Stimulated activated CD4-positive, alpha-beta T cell treated with anti-CD3 and anti-CD28 coated beads, Interleukin-4, amount 100 ng/mL, for 4 hours (primary cell): ENCODE measurements around the gene CDH4.
"Not testable (repeated sequence)": the region's sequence is repeated elsewhere in the genome, so short reads cannot be mapped to it uniquely, and the experiment has no call there.

Source experiments
- DNase-seq, 2 experiments: peaks; one replicate each; pipeline ENCODE4 v3.0.0-alpha.2; 2020

CDH4 gene

DNA sequence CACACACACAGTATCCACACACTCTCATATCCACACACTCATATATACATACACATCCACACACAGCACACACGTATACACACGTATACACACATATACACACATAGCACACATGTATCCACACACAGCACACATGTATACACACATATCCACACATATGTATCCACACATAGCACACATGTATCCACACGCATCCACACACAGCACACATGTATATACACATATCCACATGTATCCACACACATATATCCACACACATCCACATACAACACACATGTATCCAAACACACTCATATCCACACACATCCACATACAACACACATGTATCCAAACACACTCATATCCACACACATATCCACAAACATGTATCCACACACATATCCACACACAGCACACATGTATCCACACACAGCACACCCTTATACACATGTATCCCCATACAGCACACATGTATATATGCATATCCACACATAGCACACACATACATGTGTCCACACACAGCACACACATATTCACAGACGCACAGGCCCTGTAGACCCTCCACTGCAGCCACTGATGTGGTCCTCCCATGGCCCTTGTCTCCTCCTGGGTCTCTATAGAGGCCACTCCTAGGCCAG is 172.1 kb downstream of the CDH4 start:
- no peak for DNase-seq

DNA sequence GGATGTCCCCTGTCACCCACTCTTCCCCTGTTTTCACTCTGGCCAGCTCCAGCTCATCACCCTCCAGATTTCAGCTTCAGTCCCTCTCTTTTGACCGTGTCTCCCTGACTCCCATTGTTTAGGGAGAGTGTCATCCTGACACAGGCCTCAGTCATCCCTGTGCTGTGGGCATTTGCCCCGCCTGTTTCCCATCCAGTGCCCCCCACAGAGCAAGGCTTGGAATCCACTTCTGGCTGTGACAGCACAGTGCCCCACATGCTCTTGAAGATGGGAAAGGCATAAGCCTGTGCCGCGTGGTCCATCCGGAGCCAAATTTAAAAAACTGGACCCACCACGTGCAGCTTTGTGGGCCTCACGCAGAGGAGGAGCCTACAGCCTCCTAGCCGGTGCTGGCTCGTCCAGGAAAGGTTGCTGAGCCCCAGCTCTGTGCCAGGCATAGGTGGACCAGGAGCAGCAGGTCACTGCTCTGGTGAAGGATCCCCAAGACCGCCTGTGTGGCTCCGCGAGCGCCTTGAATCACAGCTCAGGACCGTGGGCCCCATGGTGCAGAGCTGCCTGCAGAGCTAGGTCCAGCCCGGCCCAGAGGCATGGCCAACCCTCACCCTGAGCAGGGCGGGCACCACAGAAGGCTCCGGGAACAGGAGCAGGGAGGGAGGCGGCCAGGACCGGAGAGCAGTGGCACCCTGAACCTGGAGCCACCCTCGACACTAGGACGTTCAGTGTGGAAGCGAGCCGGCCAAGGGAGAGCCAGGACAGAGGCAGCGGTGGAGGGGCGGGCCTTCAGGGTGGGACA is 172.8 kb downstream of the CDH4 start:
- DNase-seq, result no peak

DNA sequence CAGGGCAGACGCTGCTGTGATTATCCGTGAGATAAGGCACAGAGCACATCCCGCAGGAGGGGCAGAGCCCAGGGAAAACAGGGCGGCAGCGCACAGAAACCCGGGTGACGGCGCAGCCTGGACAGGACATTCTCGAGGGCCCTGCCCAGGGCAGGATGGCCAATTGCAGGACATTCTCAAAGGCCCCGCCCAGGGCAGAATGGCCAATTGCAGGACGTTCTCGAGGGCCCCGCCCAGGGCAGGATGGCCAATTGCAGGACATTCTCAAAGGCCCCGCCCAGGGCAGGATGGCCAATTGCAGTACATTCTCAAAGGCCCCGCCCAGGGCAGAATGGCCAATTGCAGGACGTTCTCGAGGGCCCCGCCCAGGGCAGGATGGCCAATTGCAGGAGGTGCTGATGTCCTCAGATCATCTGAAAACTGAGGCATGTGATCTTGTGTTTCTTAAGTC is 173.5 kb downstream of the CDH4 start:
- DNase-seq, result not testable (repeated sequence)

DNA sequence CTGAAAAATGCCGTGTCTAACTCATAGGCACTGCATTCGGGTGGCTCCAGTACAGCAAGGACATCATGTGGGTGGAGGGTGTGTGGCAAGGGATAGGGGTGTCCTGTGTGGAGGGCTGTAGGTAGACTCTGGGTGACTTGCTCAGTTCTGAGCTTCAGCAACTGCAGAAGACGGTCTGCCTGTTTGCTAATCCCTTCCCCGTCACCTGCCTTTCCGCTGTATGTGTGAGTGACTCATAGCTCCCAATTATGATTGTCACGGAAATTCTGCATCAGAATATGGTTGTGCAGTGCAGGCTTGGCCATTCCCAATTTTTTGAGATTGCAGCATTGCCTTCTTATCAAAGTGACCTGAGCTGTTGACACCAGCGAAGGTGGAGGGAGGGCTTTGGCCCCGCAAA is 174.3 kb downstream of the CDH4 start:
- DNase-seq, result no peak

DNA sequence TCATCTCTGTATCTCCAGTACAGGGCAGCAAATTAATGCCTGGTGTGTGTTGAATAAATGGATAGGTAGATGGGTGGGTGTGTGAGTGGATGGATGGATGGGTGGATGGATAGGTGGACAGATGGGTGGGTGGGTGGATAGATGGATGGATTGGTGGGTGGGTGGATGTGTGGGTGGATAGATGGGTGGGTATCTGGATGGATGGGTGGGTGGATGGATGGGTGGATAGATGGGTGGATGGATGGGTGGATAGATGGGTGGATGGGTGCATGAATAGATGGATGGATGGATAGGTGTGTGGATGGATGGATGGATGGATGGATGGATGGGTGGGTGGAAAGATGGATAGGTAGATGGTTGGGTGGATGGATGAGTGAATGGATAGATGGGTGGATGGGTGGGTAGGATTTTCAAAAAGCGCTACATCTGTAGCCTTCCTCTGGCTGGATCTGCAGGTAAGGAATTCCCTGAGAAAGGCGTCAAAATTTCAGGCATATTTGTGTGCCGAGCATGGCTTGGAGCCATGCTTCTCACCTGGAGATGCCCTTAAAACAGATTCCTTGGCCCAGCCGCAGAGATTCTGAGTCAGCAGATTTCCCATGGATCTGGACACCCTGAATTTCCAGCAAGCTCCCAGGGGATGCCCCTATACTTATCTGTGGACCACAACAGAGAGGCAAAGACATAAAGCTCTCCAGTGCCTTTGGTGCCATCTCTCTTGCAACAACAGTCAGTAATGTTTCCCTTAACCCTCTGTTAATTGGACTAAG is 177.6 kb downstream of the CDH4 start:
- DNase-seq, result no peak

DNA sequence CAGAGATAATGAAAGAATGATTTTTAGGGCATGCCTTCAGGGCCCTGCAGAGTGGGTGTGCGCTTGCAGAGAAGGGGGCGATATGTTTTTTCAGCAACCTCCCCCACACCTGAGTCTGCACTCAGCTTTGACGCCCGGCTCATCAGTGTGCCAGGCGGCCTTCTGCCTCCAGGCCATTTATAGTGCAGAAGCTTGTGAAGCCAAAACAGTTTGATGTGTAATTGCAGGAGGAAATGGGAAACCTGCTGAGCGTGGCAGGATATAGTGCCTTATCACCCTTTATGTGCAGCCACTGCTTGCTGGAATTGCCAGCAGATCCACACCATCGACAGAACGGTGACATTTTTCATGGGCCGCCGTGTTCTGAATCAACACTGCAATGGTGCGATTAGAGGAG is 178.2 kb downstream of the CDH4 start:
- DNase-seq, result no peak

DNA sequence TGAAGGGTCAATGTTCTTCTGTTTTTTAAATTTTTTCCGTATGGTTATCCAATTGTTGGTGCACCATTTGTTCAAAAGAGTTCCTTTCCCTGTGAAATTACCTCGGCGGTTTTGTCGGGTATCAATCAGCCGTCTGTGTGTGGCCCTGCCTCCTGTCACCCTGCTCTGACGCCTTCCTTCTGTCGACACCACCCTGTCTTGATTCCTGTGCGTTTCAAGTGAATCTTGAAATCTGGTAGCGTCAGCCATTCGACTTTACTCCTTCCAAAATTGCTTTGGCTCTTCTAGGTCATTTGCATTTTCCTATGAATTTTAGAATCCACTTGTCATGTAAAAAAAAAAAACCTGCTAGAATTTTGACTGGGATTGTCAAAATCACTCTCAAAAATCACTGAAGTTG is 181.1 kb downstream of the CDH4 start:
- DNase-seq, result no peak

DNA sequence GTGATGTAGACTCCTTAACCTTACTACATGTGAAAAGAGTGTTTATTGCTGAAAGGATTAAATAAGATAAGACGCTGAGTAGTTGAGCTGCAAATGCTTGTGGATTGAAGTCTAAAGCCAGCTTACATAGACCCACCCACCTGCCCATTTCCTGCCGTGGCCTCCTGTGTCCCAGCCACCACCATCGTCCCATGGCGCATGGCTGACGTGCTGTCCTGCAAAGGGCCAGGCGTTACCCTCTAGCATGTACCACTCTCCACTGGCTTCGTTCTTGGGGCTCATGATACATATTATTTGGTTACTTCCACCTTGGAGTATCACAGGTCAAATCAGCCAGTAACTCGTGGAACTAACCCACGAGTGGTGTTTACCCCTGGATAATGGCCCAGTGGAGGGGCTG is 181.8 kb downstream of the CDH4 start:
- no peak for DNase-seq

DNA sequence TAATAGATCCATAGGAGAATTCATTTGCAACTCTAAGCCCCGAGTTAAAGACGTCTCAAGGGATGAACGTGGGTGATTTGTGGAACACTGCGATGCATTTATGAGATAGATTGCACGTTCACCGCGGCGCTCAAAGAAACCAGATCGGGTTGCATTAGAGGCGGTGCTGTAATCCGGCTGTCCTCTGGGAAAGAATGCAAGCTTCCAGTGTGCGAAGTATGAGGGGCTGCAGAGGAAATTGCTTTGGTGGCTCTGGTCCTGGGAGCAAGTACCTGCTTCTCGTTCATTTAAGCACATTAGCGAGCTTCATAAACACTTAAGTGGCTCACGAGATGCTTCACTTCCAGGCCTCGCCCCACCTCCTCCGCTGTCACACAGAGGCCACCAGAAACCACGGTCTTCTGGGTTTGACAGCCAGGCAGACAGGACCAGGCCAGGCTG is 182.3 kb downstream of the CDH4 start:
- DNase-seq, result no peak

DNA sequence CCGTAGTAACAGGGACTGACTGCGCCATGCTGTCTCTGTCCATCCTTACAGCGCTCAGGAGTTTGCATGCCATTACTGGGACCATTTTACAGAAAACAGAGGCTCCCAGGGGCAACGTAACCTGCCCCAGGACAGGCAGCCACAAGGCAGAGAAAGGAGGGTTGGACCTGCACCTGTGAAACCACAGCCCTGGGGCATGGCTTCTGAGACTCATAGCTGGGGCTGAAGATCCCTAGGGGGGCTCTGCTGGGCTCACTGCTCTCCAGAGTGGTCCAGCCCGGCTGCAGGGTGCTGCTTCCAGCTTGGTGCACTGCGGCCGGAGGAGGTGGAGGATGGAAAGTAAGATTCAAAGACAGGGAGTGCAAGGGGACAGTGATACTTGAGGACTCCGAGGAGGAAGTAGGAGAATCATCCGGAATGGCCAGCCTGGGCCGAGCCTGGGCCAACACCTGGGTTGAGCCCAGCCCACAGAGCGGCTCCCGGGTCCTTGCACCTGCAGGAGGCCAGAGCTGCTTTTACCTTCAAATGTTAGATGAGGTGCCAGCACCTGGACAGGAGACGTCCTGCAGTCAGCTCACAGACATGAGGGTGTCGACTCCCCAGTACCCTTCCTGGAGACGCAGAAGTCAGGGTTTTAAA is 183.2 kb downstream of the CDH4 start:
- DNase-seq, result no peak

DNA sequence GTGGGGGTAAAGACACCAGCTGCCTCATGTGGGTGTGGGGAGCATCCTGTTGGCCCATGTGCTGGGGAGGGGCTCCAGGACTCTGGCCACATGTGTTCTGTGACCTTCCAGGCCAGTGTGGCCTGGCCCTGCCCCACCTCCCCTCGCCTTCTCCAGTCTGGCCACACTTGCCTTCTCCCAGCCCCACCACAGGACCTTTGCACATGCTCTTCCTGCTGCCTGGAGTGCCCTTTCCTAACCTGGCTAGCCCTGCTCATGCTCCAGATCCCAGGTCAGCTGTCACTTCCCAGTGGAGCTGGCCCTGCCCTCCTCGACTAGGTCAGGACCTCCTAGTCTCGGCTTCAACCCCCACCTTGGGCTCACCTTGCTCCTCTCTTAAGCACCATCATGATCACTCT is 183.8 kb downstream of the CDH4 start:
- DNase-seq, result no peak

DNA sequence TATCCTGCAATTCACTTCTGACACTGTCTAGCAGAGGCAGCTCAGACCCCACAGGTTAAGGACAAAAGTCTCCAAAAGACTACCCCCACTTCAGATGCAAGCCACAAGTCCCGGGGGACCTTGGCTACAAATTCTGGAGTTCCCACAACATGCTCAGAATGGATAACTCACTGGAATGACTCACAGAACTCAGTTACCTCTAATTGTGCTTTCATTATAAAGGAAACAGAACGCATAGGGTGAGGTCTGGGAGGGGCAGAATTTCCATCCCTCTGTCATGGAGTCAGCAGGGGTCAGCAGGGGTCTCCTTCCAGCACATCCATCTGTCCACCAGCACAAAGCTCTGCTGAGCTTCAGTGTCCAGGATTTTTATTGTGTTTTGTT is 184.2 kb downstream of the CDH4 start:
- no peak for DNase-seq

DNA sequence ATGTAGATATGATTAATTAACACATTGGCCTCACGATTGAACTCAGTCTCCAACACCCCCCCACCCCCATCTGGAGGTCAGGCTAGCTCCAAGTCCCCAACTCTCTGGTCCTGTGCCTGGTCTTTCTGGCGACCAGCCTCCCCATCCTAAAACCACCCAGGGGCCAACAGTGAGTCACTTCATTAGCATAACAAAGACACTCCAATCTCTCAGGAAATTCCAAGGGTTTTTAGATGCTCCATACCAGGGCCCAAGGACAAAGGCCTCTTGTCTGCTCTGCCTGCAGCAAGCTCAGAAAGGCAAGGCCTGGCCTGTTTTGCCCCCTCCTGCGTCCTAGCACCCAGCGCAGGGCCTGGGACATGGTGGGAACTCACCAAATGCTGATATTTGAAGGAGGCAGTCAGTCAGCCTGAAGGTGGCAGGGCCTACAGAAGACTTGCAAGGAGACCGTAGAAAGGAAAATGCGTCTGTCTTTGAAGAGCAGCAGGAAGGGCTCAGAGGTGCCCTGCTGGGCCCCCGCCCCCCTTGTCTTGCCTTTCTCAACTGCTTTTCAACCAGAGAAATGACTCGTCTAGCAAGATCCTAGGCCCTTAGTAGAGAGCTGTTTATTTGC is 184.7 kb downstream of the CDH4 start:
- no peak for DNase-seq

DNA sequence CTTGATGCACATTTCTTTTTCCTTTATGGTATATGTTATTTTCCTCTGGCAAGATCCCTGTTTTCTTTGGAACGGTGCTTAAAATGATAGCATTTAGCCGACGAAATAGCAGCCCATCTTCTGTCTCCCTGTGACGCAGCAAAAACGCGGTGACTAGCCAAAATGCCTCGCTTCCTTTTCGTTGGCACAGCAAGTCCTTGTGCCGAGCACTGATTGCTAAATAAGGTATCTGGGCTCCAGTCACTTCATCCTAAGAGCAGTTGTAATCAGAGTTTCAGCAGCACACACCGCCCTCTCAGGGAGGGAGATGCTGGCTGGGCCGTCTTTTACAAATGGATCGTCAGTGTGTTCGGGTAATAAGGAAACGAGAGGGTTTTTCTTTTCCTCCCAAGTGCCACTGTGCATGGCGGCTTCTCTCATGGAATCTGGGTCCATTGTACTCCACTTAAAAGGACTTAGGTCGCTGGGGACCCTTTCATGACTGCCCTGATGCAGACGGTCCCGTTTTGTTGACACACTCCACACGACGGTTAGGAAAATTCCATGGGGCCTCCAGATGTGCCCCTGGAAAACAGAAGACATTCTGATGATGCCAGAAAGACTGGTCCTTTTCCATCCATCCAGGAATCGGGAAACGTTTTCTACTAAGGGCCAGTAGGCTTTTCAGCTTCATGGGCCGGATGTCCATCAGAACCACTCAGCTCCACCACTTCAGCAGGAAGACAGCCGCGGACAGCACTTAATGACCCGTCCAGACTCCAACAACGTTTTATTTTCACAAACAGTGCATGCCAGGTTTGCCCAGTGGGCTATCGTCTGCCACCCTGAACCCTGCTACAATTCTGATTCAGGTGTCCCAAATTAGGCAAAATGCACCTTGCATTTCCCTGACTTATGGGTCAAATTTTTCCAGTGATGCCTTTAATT is 185.5 kb downstream of the CDH4 start:
- no peak for DNase-seq

DNA sequence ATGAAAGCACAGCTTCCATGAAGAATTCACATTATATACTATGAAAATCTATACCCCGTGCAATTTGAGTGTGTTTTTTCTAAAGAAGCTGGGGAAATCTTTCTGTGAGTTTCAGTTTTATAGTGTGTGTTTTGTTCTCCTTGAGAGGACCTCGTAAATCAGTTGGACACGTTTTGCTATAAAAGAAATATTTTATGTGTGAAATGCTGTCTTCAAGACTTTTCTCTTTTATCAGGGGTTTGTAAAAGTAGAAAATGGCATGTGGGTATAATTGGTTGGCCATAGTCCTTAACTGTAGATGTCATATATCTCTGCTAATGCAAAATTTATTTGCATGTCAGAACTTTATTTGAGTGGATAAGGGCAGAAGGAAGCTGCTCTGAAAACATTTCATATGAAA is 186.2 kb downstream of the CDH4 start:
- no peak for DNase-seq

DNA sequence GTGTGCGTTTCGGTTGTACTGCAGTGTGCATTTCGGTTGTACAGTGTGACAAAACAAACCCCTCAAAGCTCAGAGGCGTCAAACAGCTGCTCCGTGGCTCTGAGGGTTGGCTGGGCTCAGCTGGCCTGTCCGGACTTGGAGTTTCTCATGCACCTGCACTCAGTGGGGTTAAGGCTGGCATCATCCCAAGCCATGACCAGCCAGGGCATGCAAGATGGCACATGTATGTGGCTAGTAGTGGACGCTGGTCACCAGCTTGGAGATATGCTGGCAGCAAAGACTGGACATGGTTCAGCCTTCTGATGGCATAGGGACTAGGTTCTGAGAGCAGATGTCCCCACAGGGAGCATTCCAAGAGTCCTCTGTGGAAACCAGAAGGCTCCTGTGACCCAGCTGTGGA is 187.2 kb downstream of the CDH4 start:
- no peak for DNase-seq

DNA sequence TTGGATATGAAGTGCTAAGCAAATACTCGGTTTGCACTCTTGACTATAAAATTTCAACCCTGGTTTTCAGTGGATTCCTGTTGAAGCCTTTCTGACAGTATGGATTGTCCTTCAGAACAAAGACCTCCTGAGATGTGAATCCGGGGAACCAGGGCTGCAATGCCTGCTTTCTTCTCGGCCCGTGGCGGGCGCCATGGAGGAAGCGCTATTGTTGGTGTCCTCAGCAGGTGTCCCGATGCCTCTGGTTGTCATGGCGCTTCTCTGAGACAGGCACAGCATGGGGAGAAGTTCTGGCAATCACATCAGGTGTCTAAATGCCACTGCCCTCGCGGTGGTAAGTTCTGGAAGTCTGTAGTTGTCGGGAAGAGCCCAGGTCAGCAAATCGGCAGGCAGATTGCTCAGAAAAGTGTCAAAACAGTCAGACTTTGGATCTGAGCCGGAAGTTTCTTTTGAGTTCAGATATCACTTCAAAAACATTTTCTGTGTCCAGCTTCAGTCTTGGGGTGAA is 188.5 kb downstream of the CDH4 start:
- DNase-seq, result no peak

DNA sequence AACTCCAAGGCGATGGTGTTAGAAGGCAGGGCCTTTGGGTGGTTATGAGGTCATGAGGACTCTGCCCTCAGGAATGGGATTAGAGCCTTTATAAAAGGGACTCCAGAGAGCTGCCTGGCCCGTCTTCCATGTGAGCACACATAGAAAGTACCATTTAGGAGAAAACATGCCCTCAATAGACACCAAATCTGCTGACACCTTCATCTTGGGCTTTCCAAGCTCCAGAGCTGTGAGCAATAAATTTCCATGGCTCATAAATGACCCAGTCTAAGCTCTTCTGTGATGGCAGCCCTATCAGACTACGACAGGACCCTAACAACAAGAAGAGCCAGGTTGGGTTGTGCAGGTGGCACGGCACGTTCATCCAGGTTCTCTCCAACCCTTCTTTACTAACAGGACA is 189.5 kb downstream of the CDH4 start:
- DNase-seq, result no peak

DNA sequence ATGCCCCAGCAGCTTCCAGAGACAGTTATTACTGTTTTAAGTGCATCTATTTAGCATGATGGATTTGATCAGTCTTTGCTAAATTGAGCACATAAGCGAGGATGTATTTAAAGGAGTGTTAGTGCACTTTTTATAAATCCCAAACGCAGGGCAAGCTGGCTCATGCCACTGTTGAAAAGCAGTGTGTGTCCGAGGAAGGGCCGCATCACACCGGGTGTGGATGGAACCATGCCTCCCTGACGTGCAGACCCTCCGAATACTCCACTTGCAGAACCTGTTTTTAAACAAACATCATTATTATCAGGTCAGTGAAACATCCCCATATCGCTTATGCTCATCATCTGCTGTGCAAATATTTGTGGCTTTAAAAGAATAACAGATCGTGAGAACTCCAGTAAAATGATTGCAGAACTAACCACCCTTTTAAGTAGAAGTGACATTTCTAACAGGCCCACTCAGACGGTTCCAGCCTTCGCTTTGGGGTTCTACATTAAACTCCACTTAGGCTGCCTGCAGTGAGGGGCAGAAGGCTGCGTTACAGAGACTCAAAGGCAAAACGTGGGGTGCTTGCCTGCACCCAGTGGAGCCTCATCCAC is 190.1 kb downstream of the CDH4 start:
- DNase-seq, result no peak

DNA sequence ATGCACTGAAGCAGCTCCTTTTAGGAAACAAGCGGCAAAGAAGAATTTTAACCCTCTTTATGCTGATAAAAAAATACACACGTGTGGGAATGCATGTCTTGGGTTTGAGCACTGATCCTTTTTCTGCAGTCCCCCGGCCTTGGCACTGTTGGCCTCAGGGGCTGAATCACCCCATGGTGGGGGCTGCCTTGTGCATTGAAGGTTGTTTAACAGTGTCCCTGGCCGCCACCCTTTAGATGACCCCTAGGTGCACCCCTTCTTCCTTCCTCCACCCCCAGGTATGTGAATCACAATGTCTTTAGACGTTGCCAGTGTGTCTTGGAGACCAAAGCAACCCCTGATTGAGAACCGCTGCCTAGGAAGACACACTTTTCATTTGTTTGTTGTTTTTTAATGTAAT is 190.7 kb downstream of the CDH4 start:
- DNase-seq, result no peak

DNA sequence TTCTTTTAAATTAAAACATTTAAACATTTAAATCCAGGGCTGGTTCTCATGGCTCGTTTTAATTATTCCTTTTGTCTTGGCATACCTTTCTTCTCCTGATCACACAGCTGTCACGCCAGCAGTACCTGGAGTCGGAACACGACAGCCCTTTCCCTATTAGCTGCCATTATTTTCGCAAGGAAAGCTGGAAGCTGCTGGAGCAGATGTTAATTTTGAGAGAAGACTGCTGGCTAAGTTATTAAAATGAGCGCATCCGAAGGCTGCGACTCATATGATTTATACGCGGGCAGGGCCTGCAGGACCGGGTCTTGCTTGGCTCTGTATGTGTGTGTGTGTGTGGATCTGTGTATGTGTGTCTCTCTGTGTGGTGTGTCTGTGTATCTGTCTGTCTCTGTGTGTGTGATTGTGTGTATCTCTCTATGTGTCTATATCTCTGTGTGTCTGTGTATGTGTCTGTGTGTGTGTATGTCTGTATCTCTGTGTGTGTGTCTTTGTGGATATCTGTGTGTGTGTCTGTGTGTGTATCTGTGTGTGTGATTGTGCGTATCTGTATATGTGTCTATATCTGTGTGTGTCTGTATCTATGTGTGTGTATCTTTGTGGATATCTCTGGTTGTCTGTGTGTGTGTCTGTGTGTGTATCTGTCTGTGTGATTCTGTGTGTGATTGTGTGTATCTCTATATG is 191.5 kb downstream of the CDH4 start:
- no peak for DNase-seq
